ENCODE results near the gene SPAG6. TPM values are rescaled to one million over a fixed set of nuclear protein-coding genes. Genes with fewer than 3 reads are reported as not detected.

The SPAG6 gene
- total and polyA plus RNA-seq, 4 donors = 0.36 TPM; not detected in 3

DNA sequence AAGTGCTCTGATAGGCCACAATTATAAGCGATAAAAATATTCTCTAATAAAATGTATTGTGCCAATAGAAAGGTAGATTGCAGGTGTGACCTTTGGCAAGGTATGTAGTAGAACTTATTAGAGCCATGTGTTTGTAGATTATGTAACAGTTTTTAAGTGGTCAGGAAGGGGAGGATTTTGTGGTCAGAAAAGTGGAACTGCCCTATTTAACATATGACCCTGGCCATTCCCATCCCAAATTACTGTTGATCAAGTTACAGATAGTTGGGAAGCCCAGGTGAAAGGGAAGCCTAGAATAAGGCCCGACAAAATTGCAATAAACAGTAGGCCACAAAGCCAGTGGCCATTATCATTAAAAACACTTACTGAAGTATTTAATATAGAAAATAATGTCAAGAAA is 89.2 kb downstream of the SPAG6 start:
- intact Hi-C loops (cut with DNase I) = loop anchor here (10.0 kb wide), 5 partner anchors 180 to 940 kb away; partner anchors contain the start of gene PIP4K2A (in 1 of the 2)
- H3K36me3 ChIP-seq (ENCODE audit: control insufficient read depth in 1 of 2, insufficient read depth in 2 of 2, low read length in 1 of 2) = no peaks in the 10 kb centered on the region
- no peaks in the 10 kb centered on the region for H3K27me3 ChIP-seq (ENCODE audit: control insufficient read depth in 1 of 2, insufficient read depth in 2 of 2, low read length in 1 of 2)
- ATAC-seq (ENCODE audit: low FRiP score) (no peak), DNase-seq (no peak)
- 97 to 98% methylated on average over 2 of the region's 2 CpGs for WGBS, 2 donors
- H3K9me3 ChIP-seq (ENCODE audit: control insufficient read depth, low read length) = no peaks in the 10 kb centered on the region
- no peak overlapping the region for H3K4me3 ChIP-seq (ENCODE audit: low read length in 2 of 2)
- H3K4me1 ChIP-seq (ENCODE audit: control insufficient read depth in 1 of 2, insufficient read depth in 2 of 2, low read length in 2 of 2) = no peaks in the 10 kb centered on the region
- H3K27ac ChIP-seq (ENCODE audit: low read depth in 1 of 2, low read length in 2 of 2) = no peak overlapping the region

DNA sequence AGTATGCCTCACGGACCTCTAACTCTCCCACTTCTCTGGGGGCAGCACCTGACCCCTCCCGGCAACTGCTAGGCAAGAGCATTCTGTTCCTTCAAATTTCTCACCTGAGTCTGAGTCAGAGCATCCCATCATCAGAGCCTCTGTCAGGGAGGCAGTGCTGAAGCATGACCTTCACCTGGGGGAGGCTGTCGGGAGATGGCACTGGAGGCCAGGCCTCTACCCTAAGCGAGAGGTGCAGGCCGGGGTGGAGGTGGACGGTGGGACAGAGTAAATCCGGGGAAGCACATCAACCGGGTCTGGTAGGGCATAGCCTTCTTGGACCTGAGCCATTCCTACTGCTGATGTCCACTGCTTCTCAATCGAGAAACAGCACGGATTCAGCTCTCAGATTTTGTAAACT is 90.4 kb downstream of the SPAG6 start:
- intact Hi-C loops (cut with DNase I) = loop anchor here (5.0 to 10.0 kb wide), 8 partner anchors 113 to 941 kb away; partner anchors contain the start of genes DNAJC1 (in 2 of the 2), BMI1 (in 1 of the 2) and PIP4K2A (in 1 of the 2)
- no peaks in the 10 kb centered on the region for H3K9me3 ChIP-seq (ENCODE audit: control insufficient read depth, low read length)
- 97% methylated on average over 10 of the region's 10 CpGs for WGBS, 2 donors
- H3K27me3 ChIP-seq (ENCODE audit: control insufficient read depth in 1 of 2, insufficient read depth in 2 of 2, low read length in 1 of 2) = no peaks in the 10 kb centered on the region
- no peaks in the 10 kb centered on the region for H3K4me1 ChIP-seq (ENCODE audit: control insufficient read depth in 1 of 2, insufficient read depth in 2 of 2, low read length in 2 of 2)
- H3K27ac ChIP-seq (ENCODE audit: low read depth in 1 of 2, low read length in 2 of 2) = no peak overlapping the region
- H3K4me3 ChIP-seq (ENCODE audit: low read length in 2 of 2) = no peak overlapping the region
- DNase-seq (peak in 1 of 2 donors; percentile 50), ATAC-seq (ENCODE audit: low FRiP score) (no peak)
- H3K36me3 ChIP-seq (ENCODE audit: control insufficient read depth in 1 of 2, insufficient read depth in 2 of 2, low read length in 1 of 2) = no peaks in the 10 kb centered on the region

DNA sequence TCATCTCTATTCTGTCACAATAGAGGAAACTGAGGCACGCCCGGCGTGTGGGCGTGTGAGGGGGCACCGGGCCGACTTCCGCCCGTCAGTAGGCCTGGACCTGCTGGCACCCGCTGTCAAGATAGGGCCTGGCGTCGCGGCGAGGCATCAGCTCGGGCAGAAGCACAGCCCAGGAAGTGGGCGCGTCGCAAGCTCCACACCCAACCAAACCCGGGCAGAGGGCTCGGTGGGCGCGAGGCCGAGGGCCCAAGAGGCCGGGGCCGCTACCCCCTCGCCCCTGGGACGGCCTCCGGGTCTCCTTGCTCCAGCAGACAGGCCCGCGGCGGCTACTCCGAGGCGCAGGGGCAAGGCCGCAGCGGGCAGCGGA is 91.2 kb downstream of the SPAG6 start:
- 5 to 8% methylated on average over 32 to 35 of the region's 35 CpGs for WGBS, 2 donors
- peak overlapping the region; percentile 78 to 81 for H3K4me3 ChIP-seq (ENCODE audit: low read length in 2 of 2)
- no peaks in the 10 kb centered on the region for H3K36me3 ChIP-seq (ENCODE audit: control insufficient read depth in 1 of 2, insufficient read depth in 2 of 2, low read length in 1 of 2)
- no peaks in the 10 kb centered on the region for H3K4me1 ChIP-seq (ENCODE audit: control insufficient read depth in 1 of 2, insufficient read depth in 2 of 2, low read length in 2 of 2)
- H3K27ac ChIP-seq (ENCODE audit: low read depth in 1 of 2, low read length in 2 of 2) = peak overlapping the region; percentile 68 to 85
- DNase-seq (no peak), ATAC-seq (ENCODE audit: low FRiP score) (peak; percentile 61)
- no peaks in the 10 kb centered on the region for H3K9me3 ChIP-seq (ENCODE audit: control insufficient read depth, low read length)
- intact Hi-C loops (cut with DNase I) = loop anchor here (5.0 to 10.0 kb wide), 8 partner anchors 114 to 942 kb away; partner anchors contain the start of genes DNAJC1 (in 2 of the 2), BMI1 (in 1 of the 2) and PIP4K2A (in 1 of the 2)
- no peaks in the 10 kb centered on the region for H3K27me3 ChIP-seq (ENCODE audit: control insufficient read depth in 1 of 2, insufficient read depth in 2 of 2, low read length in 1 of 2)

DNA sequence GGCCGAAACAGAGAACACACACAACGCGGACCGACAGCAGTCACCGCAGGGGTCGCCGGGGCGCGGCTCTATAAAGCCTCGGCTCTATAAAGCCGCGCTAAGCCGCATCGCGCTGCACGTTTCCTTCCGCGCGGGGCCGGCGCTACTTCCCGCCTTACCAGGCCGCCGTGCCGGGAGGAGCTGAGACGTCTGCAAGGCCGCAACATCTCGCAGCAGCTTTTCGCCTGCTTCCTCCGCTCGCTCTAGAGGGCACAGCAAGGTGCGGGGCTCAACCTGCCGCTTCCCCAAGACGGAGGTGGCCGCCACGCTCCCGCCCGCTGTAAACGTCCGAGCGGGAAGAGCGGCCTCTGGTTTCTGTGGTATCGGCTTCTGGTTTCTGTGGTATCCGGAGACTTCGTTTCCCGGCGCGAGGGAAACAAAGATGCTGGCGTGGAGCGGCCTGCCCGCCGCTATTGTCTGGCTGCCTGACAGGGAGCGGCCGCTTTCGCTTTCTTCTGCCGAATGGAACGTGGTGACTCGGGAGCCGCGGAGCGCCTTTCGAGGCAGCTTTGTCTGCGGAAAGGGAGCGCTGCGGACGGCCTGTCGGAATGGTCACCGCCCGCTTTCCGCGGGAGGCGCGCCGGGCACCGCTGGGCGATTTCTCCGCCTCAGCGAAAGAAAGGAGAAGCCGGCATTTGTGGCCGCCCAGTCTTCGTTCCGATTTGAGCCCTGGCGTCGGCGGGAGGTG is 91.8 kb downstream of the SPAG6 start:
- H3K4me3 ChIP-seq (ENCODE audit: low read length in 2 of 2) = peak overlapping the region; percentile 78 to 81
- ATAC-seq (ENCODE audit: low FRiP score) (peak; percentile 96), DNase-seq (peak; percentile 95 to 96)
- intact Hi-C loops (cut with DNase I) = loop anchor here (5.0 to 10.0 kb wide), 8 partner anchors 115 to 942 kb away; partner anchors contain the start of genes DNAJC1 (in 2 of the 2), BMI1 (in 1 of the 2) and PIP4K2A (in 1 of the 2)
- H3K4me1 ChIP-seq (ENCODE audit: control insufficient read depth in 1 of 2, insufficient read depth in 2 of 2, low read length in 2 of 2) = no peaks in the 10 kb centered on the region
- WGBS, 2 donors = 0 to 1% methylated on average over 82 to 85 of the region's 85 CpGs
- H3K27me3 ChIP-seq (ENCODE audit: control insufficient read depth in 1 of 2, insufficient read depth in 2 of 2, low read length in 1 of 2) = no peaks in the 10 kb centered on the region
- no peaks in the 10 kb centered on the region for H3K36me3 ChIP-seq (ENCODE audit: control insufficient read depth in 1 of 2, insufficient read depth in 2 of 2, low read length in 1 of 2)
- peak overlapping the region; percentile 68 to 85 for H3K27ac ChIP-seq (ENCODE audit: low read depth in 1 of 2, low read length in 2 of 2)
- no peaks in the 10 kb centered on the region for H3K9me3 ChIP-seq (ENCODE audit: control insufficient read depth, low read length)

DNA sequence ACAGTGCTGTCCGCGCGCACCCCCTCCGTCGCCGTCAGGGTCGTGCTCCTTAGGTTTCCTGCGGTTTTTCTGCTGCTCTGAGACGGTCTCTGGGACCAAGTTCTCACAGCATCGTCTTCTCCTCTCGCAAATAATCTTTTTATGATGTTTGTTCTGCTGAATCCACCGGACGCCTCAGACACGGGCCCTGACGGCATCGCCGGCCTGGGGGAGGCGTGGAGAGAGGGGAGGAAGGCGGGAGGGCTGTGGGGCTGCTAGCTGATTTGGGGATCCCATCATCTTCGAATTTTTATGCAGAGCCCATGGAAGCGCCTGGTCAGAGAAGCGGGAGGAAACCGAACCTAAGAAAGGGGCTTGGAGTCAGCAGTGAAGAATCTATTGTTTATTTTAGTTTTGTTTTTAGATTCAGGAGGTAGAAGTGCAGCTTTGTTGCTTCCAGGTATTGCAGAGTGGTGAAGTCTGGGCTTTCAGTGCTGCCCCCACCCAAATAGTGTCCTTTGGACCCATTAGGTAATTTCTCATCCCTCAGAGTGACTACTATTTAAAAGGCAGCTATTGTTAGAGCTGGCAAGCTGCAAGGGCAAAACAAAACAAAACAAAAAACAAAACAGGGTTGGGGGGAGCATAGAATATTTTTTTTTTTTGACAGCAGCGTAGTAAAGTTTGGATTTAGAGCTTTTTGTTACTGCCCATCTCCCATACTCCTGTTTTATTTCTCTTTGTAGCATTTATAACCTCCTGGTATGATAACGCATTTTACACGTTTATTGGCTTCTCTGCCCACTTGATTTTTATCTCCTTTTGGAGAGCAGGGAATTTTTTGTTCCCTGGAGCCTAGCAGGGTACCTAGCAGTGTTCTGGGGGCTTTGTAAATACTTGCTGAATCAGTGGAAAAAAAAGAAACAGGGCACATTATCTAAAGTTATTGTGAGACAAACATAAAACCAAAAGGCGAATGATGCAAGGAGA is 92.6 kb downstream of the SPAG6 start:
- peak overlapping the region; percentile 68 to 85 for H3K27ac ChIP-seq (ENCODE audit: low read depth in 1 of 2, low read length in 2 of 2)
- intact Hi-C loops (cut with DNase I) = loop anchor here (5.0 to 10.0 kb wide), 8 partner anchors 116 to 943 kb away; partner anchors contain the start of genes DNAJC1 (in 2 of the 2), BMI1 (in 1 of the 2) and PIP4K2A (in 1 of the 2)
- no peaks in the 10 kb centered on the region for H3K36me3 ChIP-seq (ENCODE audit: control insufficient read depth in 1 of 2, insufficient read depth in 2 of 2, low read length in 1 of 2)
- H3K27me3 ChIP-seq (ENCODE audit: control insufficient read depth in 1 of 2, insufficient read depth in 2 of 2, low read length in 1 of 2) = no peaks in the 10 kb centered on the region
- peak in 1 of 2 donors; percentile 79 for DNase-seq
- WGBS, 2 donors = 6 to 7% methylated on average over 27 of the region's 27 CpGs
- H3K4me1 ChIP-seq (ENCODE audit: control insufficient read depth in 1 of 2, insufficient read depth in 2 of 2, low read length in 2 of 2) = no peaks in the 10 kb centered on the region
- H3K4me3 ChIP-seq (ENCODE audit: low read length in 2 of 2) = peak overlapping the region; percentile 78 to 81
- peak; percentile 50 for ATAC-seq (ENCODE audit: low FRiP score)
- no peaks in the 10 kb centered on the region for H3K9me3 ChIP-seq (ENCODE audit: control insufficient read depth, low read length)

DNA sequence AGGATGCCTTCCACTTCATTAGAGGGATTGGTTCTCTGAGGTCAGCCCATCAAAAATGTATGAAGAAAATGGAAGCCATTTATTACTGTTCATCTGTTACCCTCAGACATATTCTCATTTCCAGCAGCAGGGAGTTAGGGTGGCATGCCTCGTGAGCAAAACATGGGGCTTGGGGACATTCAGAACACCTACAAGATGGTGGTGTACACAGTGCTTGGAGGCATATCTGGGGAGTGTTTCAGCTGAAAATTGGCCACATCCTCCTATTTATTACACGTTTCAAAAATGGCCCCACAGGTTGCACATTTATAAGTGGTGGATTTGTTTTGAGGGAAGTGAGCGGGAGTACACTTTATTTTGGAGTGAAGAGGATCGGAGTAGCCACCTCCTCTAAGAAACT is 93.4 kb downstream of the SPAG6 start:
- intact Hi-C loops (cut with DNase I) = loop anchor here (5.0 to 10.0 kb wide), 8 partner anchors 116 to 944 kb away; partner anchors contain the start of genes DNAJC1 (in 2 of the 2), BMI1 (in 1 of the 2) and PIP4K2A (in 1 of the 2)
- H3K36me3 ChIP-seq (ENCODE audit: control insufficient read depth in 1 of 2, insufficient read depth in 2 of 2, low read length in 1 of 2) = no peaks in the 10 kb centered on the region
- no peaks in the 10 kb centered on the region for H3K9me3 ChIP-seq (ENCODE audit: control insufficient read depth, low read length)
- no peaks in the 10 kb centered on the region for H3K27me3 ChIP-seq (ENCODE audit: control insufficient read depth in 1 of 2, insufficient read depth in 2 of 2, low read length in 1 of 2)
- ATAC-seq (ENCODE audit: low FRiP score) (no peak), DNase-seq (no peak)
- 89 to 91% methylated on average over 4 of the region's 4 CpGs for WGBS, 2 donors
- H3K4me1 ChIP-seq (ENCODE audit: control insufficient read depth in 1 of 2, insufficient read depth in 2 of 2, low read length in 2 of 2) = peaks cover 0 to 2% of the 10 kb centered on the region in 2 donors
- no peak overlapping the region for H3K27ac ChIP-seq (ENCODE audit: low read depth in 1 of 2, low read length in 2 of 2)
- no peak overlapping the region for H3K4me3 ChIP-seq (ENCODE audit: low read length in 2 of 2)

DNA sequence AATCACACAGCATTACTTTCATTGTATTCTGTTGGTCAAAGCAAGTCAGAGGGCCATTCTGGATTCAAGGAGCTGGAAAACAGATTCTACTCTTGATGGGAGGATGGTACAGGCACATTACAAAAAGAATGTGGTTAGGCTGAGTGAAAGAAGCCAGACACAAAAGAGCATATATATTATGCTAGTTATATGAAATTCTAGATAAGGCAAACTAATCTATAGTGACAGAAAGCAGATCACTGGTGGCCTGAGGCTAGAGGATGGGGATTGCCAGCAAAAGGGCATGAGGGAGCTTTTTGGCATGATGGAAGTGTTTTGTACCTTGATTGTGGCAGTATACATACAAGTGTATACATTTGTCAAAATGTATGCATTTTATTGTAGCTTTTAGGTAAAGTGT is 96.8 kb downstream of the SPAG6 start:
- Histone ChIP-seq H3K9me3 (ENCODE audit: control insufficient read depth, low read length) (no peaks in the 10 kb centered on the region), H3K4me3 (ENCODE audit: low read length in 2 of 2) (no peak overlapping the region), H3K4me1 (ENCODE audit: control insufficient read depth in 1 of 2, insufficient read depth in 2 of 2, low read length in 2 of 2) (peaks cover 0 to 2% of the 10 kb centered on the region in 2 donors), H3K27me3 (ENCODE audit: control insufficient read depth in 1 of 2, insufficient read depth in 2 of 2, low read length in 1 of 2) (no peaks in the 10 kb centered on the region), H3K36me3 (ENCODE audit: control insufficient read depth in 1 of 2, insufficient read depth in 2 of 2, low read length in 1 of 2) (no peaks in the 10 kb centered on the region), H3K27ac (ENCODE audit: low read depth in 1 of 2, low read length in 2 of 2) (no peak overlapping the region)
- intact Hi-C loops (cut with DNase I) = loop anchor here in 1 of 2 donors (10.0 kb wide), 1 partner anchor 553 kb away; no protein-coding TSS in a partner anchor
- ATAC-seq (ENCODE audit: low FRiP score) (no peak), DNase-seq (no peak)

DNA sequence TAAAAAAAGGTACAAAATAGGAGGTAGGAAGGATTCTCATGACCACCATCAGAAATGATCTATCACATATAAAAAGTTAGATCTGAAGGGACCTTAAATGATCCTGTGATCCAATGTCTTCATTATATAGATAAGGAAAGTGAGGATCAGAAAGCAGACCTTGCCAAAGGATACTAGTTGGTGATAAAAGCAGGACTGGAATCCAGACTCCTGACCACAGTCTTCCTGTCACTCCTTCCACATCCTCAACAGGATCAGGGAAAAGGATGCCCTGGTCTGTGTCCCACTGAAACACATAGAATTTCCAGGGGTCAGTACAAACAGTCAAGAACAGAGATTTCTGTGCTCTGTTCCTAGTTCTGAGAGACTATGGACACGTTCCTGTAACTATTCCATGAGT is 97.2 kb downstream of the SPAG6 start:
- H3K4me3 ChIP-seq (ENCODE audit: low read length in 2 of 2) = no peak overlapping the region
- H3K27me3 ChIP-seq (ENCODE audit: control insufficient read depth in 1 of 2, insufficient read depth in 2 of 2, low read length in 1 of 2) = no peaks in the 10 kb centered on the region
- peaks cover 0 to 2% of the 10 kb centered on the region in 2 donors for H3K4me1 ChIP-seq (ENCODE audit: control insufficient read depth in 1 of 2, insufficient read depth in 2 of 2, low read length in 2 of 2)
- H3K27ac ChIP-seq (ENCODE audit: low read depth in 1 of 2, low read length in 2 of 2) = no peak overlapping the region
- 85 to 90% methylated on average over 1 of the region's 1 CpG for WGBS, 2 donors
- intact Hi-C loops (cut with DNase I) = loop anchor here in 1 of 2 donors (10.0 kb wide), 1 partner anchor 552 kb away; no protein-coding TSS in a partner anchor
- H3K9me3 ChIP-seq (ENCODE audit: control insufficient read depth, low read length) = no peaks in the 10 kb centered on the region
- ATAC-seq (ENCODE audit: low FRiP score) (no peak), DNase-seq (no peak)
- H3K36me3 ChIP-seq (ENCODE audit: control insufficient read depth in 1 of 2, insufficient read depth in 2 of 2, low read length in 1 of 2) = no peaks in the 10 kb centered on the region

Data from aorta (tissue), 5 donors.